Stimulated activated CD8-positive, alpha-beta memory T cell treated with anti-CD3 and anti-CD28 coated beads, Interleukin-12 subunit alpha, Interleukin-12 subunit beta, amount 100 ng/mL, for 4 hours (primary cell): ENCODE data around the gene TMEM221.
"Not testable (repeated sequence)": the region's sequence is repeated elsewhere in the genome, so short reads cannot be mapped to it uniquely, and the experiment has no call there.

Experiments
- DNase-seq: peaks from one replicate; pipeline ENCODE4 v3.0.0-alpha.2; 2020; ENCODE audit warnings: low read depth

The TMEM221 gene

GRCh38 chr19:17448131-17448967 is at the start of gene TMEM221:
Gene TMEM221 (minus strand): TSS chr19:17448668. CDS start chr19:17448462, 206 bp downstream.
- peak; percentile 21 for DNase-seq

- no peak for DNase-seq
Observed at GRCh38 chr19:17497149-17497798, 48.8 kb upstream of the TMEM221 start.

GRCh38 chr19:17496337-17496997 is 48.0 kb upstream of the TMEM221 start:
- DNase-seq = peak; percentile 54

GRCh38 chr19:17495639-17496296 is 47.3 kb upstream of the TMEM221 start:
- DNase-seq = no peak

- no peak for DNase-seq
Observed at GRCh38 chr19:17491287-17491686, 42.8 kb upstream of the TMEM221 start.

GRCh38 chr19:17490411-17490810 is 41.9 kb upstream of the TMEM221 start:
- no peak for DNase-seq

GRCh38 chr19:17489392-17490030 is 41.0 kb upstream of the TMEM221 start:
- no peak for DNase-seq

- peak; percentile 64 for DNase-seq
Observed at GRCh38 chr19:17488593-17489391, 40.3 kb upstream of the TMEM221 start.

GRCh38 chr19:17487284-17488121 is 39.0 kb upstream of the TMEM221 start:
- no peak for DNase-seq

GRCh38 chr19:17486545-17487240 is 38.2 kb upstream of the TMEM221 start:
- DNase-seq = no peak

GRCh38 chr19:17484520-17485185 is 36.2 kb upstream of the TMEM221 start:
- no peak for DNase-seq

GRCh38 chr19:17483605-17484002 is 35.1 kb upstream of the TMEM221 start:
- no peak for DNase-seq

GRCh38 chr19:17482877-17483604 is 34.6 kb upstream of the TMEM221 start:
- no peak for DNase-seq

- no peak for DNase-seq
Observed at GRCh38 chr19:17481986-17482385, 33.5 kb upstream of the TMEM221 start.

GRCh38 chr19:17479325-17479791 is 30.9 kb upstream of the TMEM221 start:
- no peak for DNase-seq

GRCh38 chr19:17475541-17476115 is 27.2 kb upstream of the TMEM221 start:
- no peak for DNase-seq

- DNase-seq = not testable (repeated sequence)
Observed at GRCh38 chr19:17475011-17475540, 26.6 kb upstream of the TMEM221 start.
